Kidney (tissue), 14 donors: ENCODE measurements around the gene SLC5A10. TPM values are rescaled to one million over a fixed set of nuclear protein-coding genes. Genes with fewer than 3 reads are reported as not detected.
A peak's percentile ranks its signal among the peaks of the same experiment; 100 is the strongest.
"Not testable (repeated sequence)": the region's sequence is repeated elsewhere in the genome, so short reads cannot be mapped to it uniquely, and the experiment has no call there.

Experiments used
- DNase-seq, 5 donors: peaks; one replicate each; pipeline ENCODE4 v3.0.0-alpha.2; 2013 to 2020
- FAIRE-seq: peaks from 2 replicates; lab custom pipeline; 2012; peaks lifted over from hg19 to GRCh38; lab: Jason Lieb, UNC
- H3K27ac ChIP-seq, 2 donors: one replicate each; pipeline ENCODE4 v1.7.0; 2013; ENCODE audit warnings: low read depth in 2 of 2, low read length in 2 of 2, inconsistent platforms in 1 of 2
- H3K27me3 ChIP-seq: one replicate; pipeline ENCODE4 v1.7.1; 2013; ENCODE audit warnings: low read length, inconsistent platforms; ENCODE audit not compliant: control insufficient read depth, insufficient read depth
- H3K36me3 ChIP-seq, 3 donors: one replicate each; pipeline versions ENCODE4 v1.7.0 to v1.7.1; 2013; ENCODE audit warnings: low read length in 3 of 3, control low read depth in 1 of 3, inconsistent platforms in 1 of 3; ENCODE audit not compliant: insufficient read depth in 3 of 3, control insufficient read depth in 2 of 3
- H3K4me1 ChIP-seq, 3 donors: one replicate each; pipeline versions ENCODE4 v1.7.0 to v1.7.1; 2013; ENCODE audit warnings: low read length in 3 of 3, inconsistent platforms in 1 of 3, low read depth in 1 of 3; ENCODE audit not compliant: control insufficient read depth in 2 of 3, insufficient read depth in 2 of 3
- H3K4me3 ChIP-seq, 3 donors: one replicate each; pipeline versions ENCODE4 v1.7.0 to v1.8.1; 2013; ENCODE audit warnings: low read length in 3 of 3, control low read depth in 1 of 3, inconsistent platforms in 1 of 3
- H3K9ac ChIP-seq, 3 donors: one replicate each; pipeline versions ENCODE4 v1.7.0 to v1.7.1; 2013; ENCODE audit warnings: low read length in 3 of 3, control low read depth in 1 of 3, inconsistent platforms in 1 of 3
- H3K9me3 ChIP-seq, 3 donors: one replicate each; pipeline versions ENCODE4 v1.7.0 to v1.7.1; 2013; ENCODE audit warnings: low read length in 3 of 3, control low read depth in 1 of 3, inconsistent platforms in 1 of 3; ENCODE audit not compliant: control insufficient read depth in 2 of 3, insufficient read depth in 1 of 3
- intact Hi-C: fragments of 100-400 bp; cut with DNase I; formaldehyde crosslinking; loops from one replicate; pipeline ENCODE4 v1.11.1; 2022
- polyA plus RNA-seq: library from polyadenylated mRNA; stranded (reverse); fragments of 350-450 nt; fragmentation: Illumina TruSeq; extraction: RNeasy Lipid Tissue Mini Kit (QIAGEN cat#74804); gene quantifications from one replicate; pipeline ENCODE4 v1.2.3, GENCODE V29; 2014; ENCODE audit warnings: low read depth, low replicate concordance; ENCODE audit not compliant: insufficient read depth
- total RNA-seq: library from RNA; stranded (reverse); fragmentation: NEBNext Ultra II Directional; extraction: Animal tissue kit (Norgen Biotek cat#: 25700); gene quantifications from one replicate; pipeline ENCODE4 v1.2.1, GENCODE V29; 2021
- TF ChIP-seq, protein P1 (sequence below): IDR thresholded peaks from 3 replicates; pipeline ENCODE4 v1.5.1; 2012; ENCODE audit warnings: mild to moderate bottlenecking, moderate library complexity, borderline replicate concordance; ENCODE audit not compliant: insufficient read depth; ENCODE audit errors: extremely low read depth
- donor health status: control.
- donor health status: control.
- donor health status: control.
- donor health status: control.
- donor health status: control.
- donor health status: DM: yes; HTN: yes; CAD: no.
- donor health status: Normal renal cell carcinoma (clear cell type).

Gene SLC5A10
- total and polyA plus RNA-seq, 2 donors from 2014 or later, result 9.7 to 16.5 TPM

GRCh38 chr17:19024101-19025078, 72.4 kb downstream of the SLC5A10 start:
- H3K36me3 ChIP-seq, result no peaks in the 10 kb centered on the region
- intact Hi-C loops, result no loop called here
- H3K27me3 ChIP-seq, result no peaks in the 10 kb centered on the region
- H3K9me3 ChIP-seq, result no peaks in the 10 kb centered on the region
- DNase-seq (peak in 1 of 5 donors; percentile 64), FAIRE-seq (no peak)
- TF ChIP-seq, protein P1, sequence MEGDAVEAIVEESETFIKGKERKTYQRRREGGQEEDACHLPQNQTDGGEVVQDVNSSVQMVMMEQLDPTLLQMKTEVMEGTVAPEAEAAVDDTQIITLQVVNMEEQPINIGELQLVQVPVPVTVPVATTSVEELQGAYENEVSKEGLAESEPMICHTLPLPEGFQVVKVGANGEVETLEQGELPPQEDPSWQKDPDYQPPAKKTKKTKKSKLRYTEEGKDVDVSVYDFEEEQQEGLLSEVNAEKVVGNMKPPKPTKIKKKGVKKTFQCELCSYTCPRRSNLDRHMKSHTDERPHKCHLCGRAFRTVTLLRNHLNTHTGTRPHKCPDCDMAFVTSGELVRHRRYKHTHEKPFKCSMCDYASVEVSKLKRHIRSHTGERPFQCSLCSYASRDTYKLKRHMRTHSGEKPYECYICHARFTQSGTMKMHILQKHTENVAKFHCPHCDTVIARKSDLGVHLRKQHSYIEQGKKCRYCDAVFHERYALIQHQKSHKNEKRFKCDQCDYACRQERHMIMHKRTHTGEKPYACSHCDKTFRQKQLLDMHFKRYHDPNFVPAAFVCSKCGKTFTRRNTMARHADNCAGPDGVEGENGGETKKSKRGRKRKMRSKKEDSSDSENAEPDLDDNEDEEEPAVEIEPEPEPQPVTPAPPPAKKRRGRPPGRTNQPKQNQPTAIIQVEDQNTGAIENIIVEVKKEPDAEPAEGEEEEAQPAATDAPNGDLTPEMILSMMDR, result no peak
- no peak overlapping the region for H3K9ac ChIP-seq
- H3K4me1 ChIP-seq, result no peaks in the 10 kb centered on the region
- H3K27ac ChIP-seq, result no peak overlapping the region
- H3K4me3 ChIP-seq, result no peak overlapping the region

DNA sequence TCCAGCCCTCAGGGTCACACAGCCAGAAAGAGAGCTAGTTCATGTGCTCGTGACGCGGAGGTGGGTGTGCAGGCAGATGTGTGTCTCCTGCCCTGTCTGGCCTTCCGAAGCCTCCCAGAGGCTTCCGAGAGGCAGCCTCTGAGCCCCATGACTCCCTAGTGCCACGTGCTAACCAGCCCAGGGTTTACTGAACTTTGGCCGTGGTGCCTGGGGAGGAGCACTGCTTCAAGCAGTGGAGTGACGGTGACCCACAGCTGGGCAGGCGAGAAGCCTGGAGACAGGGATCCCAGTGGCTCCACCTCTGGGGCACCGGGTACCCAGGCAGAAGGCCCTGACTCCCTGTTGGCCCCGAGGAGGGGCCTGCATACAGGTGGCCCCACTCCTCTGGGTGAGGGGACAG, 76.7 kb downstream of the SLC5A10 start:
- H3K4me3 ChIP-seq, DNase-seq, intact Hi-C loops, H3K9me3 ChIP-seq, FAIRE-seq, H3K27me3 ChIP-seq, H3K27ac ChIP-seq, H3K4me1 ChIP-seq, H3K36me3 ChIP-seq, H3K9ac ChIP-seq: not testable (repeated sequence)

GRCh38 chr17:19029740-19030139, 77.8 kb downstream of the SLC5A10 start:
- DNase-seq, H3K4me3 ChIP-seq, H3K36me3 ChIP-seq, H3K27ac ChIP-seq, FAIRE-seq, H3K27me3 ChIP-seq, intact Hi-C loops, H3K9ac ChIP-seq, H3K9me3 ChIP-seq, H3K4me1 ChIP-seq: not testable (repeated sequence)

GRCh38 chr17:19030771-19031449, 78.9 kb downstream of the SLC5A10 start:
- not testable (repeated sequence) for FAIRE-seq

More at GRCh38 chr17:19030771-19031449, 78.9 kb downstream of the SLC5A10 start:
- DNase-seq, H3K4me3 ChIP-seq, H3K27me3 ChIP-seq, H3K27ac ChIP-seq, H3K9ac ChIP-seq, intact Hi-C loops, H3K36me3 ChIP-seq, H3K4me1 ChIP-seq, H3K9me3 ChIP-seq: not testable (repeated sequence)
